Measurements from ENCODE around the gene PLVAP.
A peak's percentile ranks its signal among the peaks of the same experiment; 100 is the strongest.

The PLVAP gene

DNA sequence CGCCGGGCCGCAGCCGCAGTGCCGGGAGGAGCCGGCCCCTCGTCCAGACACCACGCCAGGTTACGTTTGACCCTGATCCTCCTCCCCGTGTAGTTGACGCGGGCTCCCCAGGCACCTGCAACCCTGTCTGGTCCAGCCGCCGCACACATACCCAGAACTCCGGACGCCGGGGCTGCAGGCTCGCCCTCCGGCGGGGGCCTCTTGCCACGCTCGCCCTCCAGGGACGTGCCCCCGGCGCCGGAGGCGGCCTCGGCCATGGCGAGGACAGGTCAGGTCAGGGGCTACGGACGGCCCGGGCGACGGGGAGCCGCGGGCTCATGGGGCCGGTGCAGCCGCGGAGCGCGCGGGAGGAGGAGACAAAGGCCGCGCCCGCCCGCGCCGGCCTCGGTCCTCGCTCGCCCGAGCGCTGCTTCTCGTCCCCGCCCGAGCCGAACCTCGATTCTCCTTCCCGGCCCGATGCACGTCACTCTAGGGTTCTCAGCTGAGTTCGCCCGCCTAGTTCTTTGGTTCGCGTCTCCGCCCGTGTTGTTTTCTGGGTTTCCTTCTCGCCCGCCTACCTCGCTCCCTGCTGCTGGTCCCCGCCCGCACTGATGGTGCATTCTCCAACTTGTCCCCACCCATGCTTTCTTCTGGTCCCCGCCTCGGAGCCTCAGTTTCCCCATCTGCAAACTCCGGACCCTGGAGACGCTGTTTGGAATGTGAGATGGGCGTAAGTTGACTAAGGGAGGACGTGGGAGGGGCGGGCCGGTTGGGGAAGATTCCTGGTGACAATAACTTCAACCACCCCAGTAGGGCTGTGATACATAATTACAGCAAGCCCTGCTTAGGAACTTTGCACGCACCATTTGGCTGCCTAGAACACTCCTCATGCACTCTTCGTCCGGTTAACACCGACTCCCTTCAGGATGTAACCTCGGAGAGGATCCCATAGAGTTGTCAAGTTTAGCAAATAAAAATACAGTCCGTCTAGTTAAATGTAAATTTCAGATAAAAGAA is 42.4 kb downstream of the PLVAP start, which contains the start of gene ANO8:
TSS of gene ANO8 (minus strand) at position 442 of the 996 bp plus-strand sequence. CDS start at position 257, 185 bp downstream.
- DNase-seq (ENCODE audit: low read depth): peak; percentile 96
- H3K4me3 ChIP-seq (ENCODE audit: low read depth, low read length): peak within 1 kb of the TSS; percentile 77
- TF ChIP-seq, protein P1, sequence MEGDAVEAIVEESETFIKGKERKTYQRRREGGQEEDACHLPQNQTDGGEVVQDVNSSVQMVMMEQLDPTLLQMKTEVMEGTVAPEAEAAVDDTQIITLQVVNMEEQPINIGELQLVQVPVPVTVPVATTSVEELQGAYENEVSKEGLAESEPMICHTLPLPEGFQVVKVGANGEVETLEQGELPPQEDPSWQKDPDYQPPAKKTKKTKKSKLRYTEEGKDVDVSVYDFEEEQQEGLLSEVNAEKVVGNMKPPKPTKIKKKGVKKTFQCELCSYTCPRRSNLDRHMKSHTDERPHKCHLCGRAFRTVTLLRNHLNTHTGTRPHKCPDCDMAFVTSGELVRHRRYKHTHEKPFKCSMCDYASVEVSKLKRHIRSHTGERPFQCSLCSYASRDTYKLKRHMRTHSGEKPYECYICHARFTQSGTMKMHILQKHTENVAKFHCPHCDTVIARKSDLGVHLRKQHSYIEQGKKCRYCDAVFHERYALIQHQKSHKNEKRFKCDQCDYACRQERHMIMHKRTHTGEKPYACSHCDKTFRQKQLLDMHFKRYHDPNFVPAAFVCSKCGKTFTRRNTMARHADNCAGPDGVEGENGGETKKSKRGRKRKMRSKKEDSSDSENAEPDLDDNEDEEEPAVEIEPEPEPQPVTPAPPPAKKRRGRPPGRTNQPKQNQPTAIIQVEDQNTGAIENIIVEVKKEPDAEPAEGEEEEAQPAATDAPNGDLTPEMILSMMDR (IDR thresholded peaks at IDR 0.05; ENCODE audit: low read depth, low read length, missing control alignments): no peak
- in situ Hi-C loops (cut with HindIII; ENCODE audit: low sequenced_read_pairs): no loop called here

DNA sequence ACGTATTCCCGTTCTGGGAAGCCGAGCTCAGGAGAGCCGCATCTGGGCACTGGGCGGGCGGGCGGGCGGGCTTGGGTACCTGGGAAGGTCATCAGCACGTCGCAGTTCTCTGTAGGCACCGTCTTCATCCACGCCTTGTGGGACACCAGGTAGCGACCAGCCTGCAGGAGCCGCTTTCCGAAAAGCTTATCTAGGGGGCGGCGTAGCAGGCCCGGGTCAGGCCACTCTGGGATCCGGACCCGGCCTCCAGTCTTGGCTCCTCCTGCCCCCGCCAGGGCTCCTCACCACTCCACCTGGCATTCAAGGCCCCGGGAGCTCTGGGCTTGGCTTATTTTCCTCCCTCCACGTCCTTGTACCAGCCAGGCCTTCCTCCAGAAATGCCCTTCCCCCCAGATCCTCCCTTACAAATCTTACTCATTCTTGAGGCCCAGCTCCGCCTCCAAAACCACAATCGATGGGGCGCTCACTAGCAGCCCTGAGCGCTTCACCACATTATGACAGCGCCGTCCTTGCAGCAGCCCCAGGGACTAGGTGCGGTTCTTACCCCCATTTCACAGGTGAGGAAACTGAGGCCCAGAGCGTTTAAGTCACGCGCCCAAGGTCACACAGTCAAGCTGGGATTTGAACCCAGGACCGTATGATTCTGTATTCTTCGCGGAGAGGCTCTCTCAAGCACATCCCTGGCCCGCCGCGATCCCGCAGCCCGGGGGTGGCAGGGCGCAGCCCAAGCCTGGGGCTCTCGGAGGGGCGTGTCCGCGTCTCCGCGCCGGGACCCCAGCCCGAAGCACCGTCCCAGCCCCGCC is 43.3 kb downstream of the PLVAP start:
- peak overlapping the region; percentile 77 for H3K4me3 ChIP-seq (ENCODE audit: low read depth, low read length)
- in situ Hi-C loops (cut with HindIII; ENCODE audit: low sequenced_read_pairs): no loop called here
- TF ChIP-seq, protein P1 (IDR thresholded peaks at IDR 0.05; ENCODE audit: low read depth, low read length, missing control alignments): no peak
- peak; percentile 63 for DNase-seq (ENCODE audit: low read depth)

DNA sequence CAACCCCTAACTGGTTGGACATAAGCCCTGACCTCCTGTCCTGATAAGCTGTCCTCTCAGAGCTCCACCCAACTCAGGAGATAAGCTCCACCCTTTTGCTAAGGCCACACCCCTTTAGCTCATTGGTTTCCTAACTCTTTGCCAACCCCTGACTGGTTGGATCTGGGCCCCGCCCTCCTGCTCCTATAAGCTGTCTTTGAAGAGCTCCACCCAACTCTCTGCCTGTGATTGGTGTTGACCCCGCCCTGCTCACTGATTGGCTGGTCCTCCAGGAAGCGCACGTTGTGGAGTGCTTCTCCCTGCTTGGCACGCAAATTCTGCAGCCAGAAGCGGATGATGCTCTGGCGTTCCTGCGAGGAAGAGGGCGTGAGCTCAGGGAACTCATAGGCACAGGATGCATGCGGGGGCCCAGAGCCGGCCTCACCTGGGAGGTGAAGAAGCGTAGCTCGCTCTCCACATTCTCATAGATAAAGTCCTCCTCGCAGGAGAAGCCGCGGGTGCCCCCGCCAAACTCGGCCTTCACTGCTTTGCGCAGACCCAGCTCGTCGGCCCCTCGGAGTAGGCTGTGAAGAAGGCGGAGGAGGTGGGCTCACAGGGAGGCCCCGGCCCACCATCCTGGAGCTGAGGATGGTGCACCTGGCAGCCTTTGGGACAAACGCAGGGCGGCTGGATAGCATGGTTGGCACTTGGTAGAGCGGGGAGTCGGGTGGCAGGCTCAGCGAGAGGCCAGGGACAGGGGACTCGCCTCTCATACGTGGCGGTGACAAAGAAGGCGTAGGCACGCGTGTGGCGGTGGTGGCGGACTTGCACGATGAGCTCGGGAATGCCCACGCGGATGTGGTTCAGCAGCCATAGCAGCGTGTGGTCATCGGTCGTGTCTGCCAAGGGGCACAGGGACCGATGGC is 44.2 kb downstream of the PLVAP start:
- in situ Hi-C loops (cut with HindIII; ENCODE audit: low sequenced_read_pairs): no loop called here
- TF ChIP-seq, protein P1 (IDR thresholded peaks at IDR 0.05; ENCODE audit: low read depth, low read length, missing control alignments): no peak
- H3K4me3 ChIP-seq (ENCODE audit: low read depth, low read length): no peak overlapping the region
- DNase-seq (ENCODE audit: low read depth): no peak

DNA sequence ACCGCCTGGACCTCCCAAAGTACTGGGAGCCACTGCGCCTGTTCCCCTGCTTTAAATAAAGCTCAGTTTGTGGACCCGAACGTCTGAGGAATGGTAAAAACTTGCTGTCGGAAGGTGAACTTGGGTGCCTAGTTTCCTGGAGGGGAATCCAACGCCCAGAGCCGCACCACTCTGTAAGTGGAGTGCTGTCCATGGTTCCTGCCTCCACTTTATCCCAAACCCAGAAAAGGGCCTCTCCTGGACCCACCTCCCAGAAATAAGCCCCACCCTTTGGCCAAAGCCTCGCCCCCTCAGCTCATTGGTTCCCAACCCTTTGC is 44.8 kb downstream of the PLVAP start:
- H3K4me3 ChIP-seq (ENCODE audit: low read depth, low read length): no peak overlapping the region
- in situ Hi-C loops (cut with HindIII; ENCODE audit: low sequenced_read_pairs): no loop called here
- no peak for DNase-seq (ENCODE audit: low read depth)
- TF ChIP-seq, protein P1 (IDR thresholded peaks at IDR 0.05; ENCODE audit: low read depth, low read length, missing control alignments): no peak

DNA sequence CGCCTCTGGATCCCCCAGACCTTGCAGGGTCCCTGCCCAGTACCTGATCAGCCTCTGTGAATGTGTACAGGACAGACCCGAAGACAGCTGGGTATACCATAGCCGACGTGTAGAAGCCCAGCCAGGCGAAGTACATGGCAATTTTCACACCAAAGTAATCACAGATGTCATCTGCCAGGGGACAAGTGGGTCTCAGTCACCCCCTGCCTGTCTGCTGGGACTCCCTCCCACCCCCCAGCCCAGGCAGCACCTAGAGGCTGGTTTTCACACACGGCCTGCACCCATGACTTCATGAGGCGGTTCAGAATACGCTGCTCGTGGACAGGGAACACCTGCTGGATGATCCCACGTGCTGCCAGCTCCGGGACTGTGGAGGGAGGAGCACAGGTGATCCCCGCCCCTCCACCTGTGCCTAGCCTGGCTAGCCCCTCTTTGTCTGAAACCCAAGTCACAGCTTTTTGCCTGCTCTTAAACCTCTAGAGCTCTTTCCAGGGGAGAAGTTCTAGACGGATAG is 46.0 kb downstream of the PLVAP start:
- DNase-seq (ENCODE audit: low read depth): no peak
- TF ChIP-seq, protein P1 (IDR thresholded peaks at IDR 0.05; ENCODE audit: low read depth, low read length, missing control alignments): no peak
- in situ Hi-C loops (cut with HindIII; ENCODE audit: low sequenced_read_pairs): no loop called here
- H3K4me3 ChIP-seq (ENCODE audit: low read depth, low read length): no peak overlapping the region
